Measurements from ENCODE around the gene FERMT3.

FERMT3 gene

DNA sequence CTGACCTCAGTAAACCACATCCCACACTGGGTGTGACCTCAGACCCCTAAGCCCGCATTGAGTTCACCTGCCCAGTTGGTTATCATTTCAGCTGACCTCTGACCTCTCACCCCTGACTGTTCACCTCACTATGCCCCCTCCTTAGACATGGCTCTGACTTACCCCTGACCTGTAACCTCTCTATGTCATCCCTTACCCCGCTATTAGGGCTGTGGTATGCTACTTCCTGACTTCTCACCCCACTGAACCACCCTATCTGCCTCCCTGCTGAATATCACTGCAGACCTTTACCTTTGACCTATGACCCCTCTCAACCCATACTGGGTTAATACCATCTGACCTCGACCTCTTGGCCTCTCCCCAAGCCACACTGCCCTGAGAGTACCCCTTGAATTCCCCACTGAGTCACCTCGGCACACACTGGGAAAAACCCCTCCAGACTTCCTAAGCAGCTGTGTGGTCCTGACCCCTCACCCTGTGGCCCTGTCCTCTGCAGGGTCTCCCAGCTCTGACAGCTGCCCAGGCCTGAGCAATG, 53.1 kb downstream of the FERMT3 start:
- Histone ChIP-seq H3K4me3 (ENCODE audit: low read length) (no peak overlapping the region), H3K9me3 (ENCODE audit: control insufficient read depth, low read length) (no peaks in the 10 kb centered on the region), H3K9ac (ENCODE audit: low read length) (no peak overlapping the region), H3K4me1 (ENCODE audit: control insufficient read depth, insufficient read depth, low read length) (no peaks in the 10 kb centered on the region), H3K36me3 (ENCODE audit: control insufficient read depth, insufficient read depth, low read length) (peaks cover 32% of the 10 kb centered on the region), H3K27me3 (ENCODE audit: control insufficient read depth, insufficient read depth, low read length) (no peaks in the 10 kb centered on the region)

DNA sequence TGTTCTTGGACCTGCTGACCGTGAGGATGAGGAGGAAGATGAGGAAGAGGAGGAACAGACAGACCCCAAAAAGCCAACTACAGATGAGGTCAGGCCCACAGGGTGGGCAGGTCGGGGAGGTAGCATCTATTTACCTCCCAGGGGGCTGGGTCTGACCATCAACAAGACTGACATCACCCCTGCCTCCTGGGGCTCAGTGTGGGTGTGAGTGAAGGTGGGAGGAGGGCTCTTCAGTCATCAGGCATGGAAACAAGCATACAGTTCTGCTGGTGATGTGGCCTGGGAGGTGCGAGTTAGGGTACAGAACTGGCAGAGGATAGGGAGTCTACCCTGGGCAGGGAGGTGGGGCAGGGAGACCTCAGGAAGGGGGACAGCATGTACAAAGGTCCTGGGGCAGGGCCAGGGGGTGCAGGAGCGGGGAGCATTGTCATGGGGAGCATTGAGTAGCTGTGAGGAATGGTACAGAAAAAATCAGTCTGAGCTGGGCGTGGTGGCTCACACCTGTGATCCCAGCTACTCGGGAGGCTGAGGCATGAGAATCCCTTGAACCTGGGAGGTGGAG, 53.7 kb downstream of the FERMT3 start:
- no peaks in the 10 kb centered on the region for H3K4me1 ChIP-seq (ENCODE audit: control insufficient read depth, insufficient read depth, low read length)
- no peaks in the 10 kb centered on the region for H3K9me3 ChIP-seq (ENCODE audit: control insufficient read depth, low read length)
- H3K9ac ChIP-seq (ENCODE audit: low read length): no peak overlapping the region
- no peaks in the 10 kb centered on the region for H3K27me3 ChIP-seq (ENCODE audit: control insufficient read depth, insufficient read depth, low read length)
- peaks cover 26% of the 10 kb centered on the region for H3K36me3 ChIP-seq (ENCODE audit: control insufficient read depth, insufficient read depth, low read length)
- H3K4me3 ChIP-seq (ENCODE audit: low read length): no peak overlapping the region

DNA sequence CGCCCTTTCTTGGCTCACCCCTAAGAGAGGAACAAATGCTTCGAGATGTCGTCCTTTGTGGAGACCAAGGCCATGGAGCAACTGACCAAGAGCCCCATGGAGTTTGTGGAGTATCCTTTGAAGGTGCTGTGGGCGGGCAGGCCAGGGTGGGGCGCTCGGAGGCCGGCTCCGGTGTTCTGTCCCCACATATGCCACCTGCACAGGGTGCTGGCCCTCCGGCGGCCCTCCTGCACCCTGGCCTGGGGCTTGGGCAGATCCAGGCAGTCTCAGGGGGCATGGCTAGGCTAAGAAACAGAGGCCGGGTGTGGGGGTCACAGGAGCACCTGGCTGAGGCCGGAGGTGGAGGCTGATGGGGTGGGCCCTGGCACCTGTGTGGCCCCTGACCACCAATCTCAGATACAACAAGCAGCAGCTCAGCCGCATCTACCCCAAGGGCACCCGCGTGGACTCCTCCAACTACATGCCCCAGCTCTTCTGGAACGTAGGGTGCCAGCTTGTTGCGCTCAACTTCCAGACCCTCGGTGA, 55.1 kb downstream of the FERMT3 start:
- Histone ChIP-seq H3K27me3 (ENCODE audit: control insufficient read depth, insufficient read depth, low read length) (no peaks in the 10 kb centered on the region), H3K9me3 (ENCODE audit: control insufficient read depth, low read length) (no peaks in the 10 kb centered on the region), H3K9ac (ENCODE audit: low read length) (no peak overlapping the region), H3K4me3 (ENCODE audit: low read length) (no peak overlapping the region), H3K36me3 (ENCODE audit: control insufficient read depth, insufficient read depth, low read length) (peaks cover 17% of the 10 kb centered on the region), H3K4me1 (ENCODE audit: control insufficient read depth, insufficient read depth, low read length) (no peaks in the 10 kb centered on the region)

DNA sequence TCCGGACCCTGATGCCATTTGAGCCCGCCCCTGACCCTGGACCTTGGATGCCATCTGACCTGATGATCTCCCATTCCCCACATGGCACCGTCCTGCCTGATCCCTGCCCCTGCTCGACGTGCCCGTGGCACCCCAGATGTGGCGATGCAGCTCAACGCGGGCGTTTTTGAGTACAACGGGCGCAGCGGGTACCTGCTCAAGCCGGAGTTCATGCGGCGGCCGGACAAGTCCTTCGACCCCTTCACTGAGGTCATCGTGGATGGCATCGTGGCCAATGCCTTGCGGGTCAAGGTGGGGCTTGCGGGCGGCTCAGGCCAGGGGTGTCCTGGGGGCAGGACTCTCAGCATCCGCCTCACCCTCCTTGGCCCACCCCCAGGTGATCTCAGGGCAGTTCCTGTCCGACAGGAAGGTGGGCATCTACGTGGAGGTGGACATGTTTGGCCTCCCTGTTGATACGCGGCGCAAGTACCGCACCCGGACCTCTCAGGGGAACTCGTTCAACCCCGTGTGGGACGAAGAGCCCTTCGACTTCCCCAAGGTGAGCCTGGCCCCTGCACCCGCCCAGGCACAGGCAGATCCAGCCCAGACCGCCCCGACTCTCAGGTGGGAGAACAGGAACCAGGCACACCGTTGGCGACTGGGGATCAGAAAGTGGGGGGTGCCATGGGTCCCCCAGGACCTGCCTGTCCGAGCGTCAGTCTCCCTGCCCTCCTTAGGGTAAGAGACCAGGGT, 55.9 kb downstream of the FERMT3 start:
- Histone ChIP-seq H3K4me1 (ENCODE audit: control insufficient read depth, insufficient read depth, low read length) (peaks cover 6% of the 10 kb centered on the region), H3K9me3 (ENCODE audit: control insufficient read depth, low read length) (no peaks in the 10 kb centered on the region), H3K27me3 (ENCODE audit: control insufficient read depth, insufficient read depth, low read length) (no peaks in the 10 kb centered on the region), H3K9ac (ENCODE audit: low read length) (no peak overlapping the region), H3K4me3 (ENCODE audit: low read length) (no peak overlapping the region), H3K36me3 (ENCODE audit: control insufficient read depth, insufficient read depth, low read length) (peaks cover 17% of the 10 kb centered on the region)

DNA sequence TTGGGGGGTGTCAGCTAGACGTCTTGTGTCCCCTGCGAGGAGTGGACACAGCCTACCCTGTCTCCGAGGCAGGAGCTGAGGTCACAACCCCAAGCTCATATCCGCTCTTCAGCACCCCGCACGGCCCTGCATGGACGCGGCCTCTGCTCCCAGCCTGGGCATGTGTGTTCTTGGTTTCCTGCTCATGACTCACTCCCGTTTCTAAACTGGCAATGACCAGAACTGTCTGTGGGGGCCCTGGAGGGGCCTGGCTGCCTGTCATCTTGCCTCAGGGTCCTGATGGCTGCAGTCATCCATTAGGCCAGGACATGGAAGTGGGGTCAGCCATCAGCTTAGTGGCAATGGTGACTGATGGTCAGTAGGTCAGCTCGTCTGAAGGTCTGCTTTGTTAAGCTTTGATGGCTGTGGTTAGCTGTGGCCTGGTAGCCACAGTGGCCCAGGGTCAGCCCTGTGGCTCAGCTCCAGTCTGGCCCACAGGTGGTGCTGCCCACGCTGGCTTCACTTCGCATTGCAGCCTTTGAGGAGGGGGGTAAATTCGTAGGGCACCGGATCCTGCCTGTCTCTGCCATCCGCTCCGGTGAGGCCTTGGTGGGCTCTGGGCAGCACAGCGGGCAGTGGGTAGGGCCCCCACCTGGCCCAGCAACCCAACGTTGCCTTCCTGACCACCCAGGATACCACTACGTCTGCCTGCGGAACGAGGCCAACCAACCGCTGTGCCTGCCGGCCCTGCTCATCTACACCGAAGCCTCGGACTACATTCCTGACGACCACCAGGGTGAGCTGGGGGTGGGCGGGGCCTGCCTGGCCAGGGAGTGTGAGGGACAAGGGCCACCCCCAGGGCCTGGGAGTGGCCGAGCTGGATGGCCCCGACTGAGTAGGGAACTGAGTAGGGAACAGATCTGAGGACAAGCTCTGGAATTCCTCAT, 56.8 kb downstream of the FERMT3 start:
- Histone ChIP-seq H3K4me1 (ENCODE audit: control insufficient read depth, insufficient read depth, low read length) (peaks cover 14% of the 10 kb centered on the region), H3K4me3 (ENCODE audit: low read length) (no peak overlapping the region), H3K9ac (ENCODE audit: low read length) (no peak overlapping the region), H3K36me3 (ENCODE audit: control insufficient read depth, insufficient read depth, low read length) (peaks cover 17% of the 10 kb centered on the region), H3K27me3 (ENCODE audit: control insufficient read depth, insufficient read depth, low read length) (no peaks in the 10 kb centered on the region), H3K9me3 (ENCODE audit: control insufficient read depth, low read length) (no peaks in the 10 kb centered on the region)

DNA sequence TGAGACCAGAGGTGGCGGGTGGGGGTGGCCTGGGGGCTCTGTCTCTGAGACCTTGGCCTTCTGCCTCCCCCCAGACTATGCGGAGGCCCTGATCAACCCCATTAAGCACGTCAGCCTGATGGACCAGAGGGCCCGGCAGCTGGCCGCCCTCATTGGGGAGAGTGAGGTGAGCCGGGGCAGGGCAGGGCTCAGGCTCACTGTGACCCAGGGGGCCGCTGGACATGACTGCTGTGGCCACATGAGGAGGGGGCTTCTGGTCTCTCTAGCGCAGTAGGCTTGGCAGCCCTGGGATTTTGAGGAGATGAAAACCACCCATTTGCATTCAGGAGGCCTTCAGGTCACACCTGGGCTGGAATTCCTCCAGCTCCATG, 57.4 kb downstream of the FERMT3 start:
- no peaks in the 10 kb centered on the region for H3K9me3 ChIP-seq (ENCODE audit: control insufficient read depth, low read length)
- no peaks in the 10 kb centered on the region for H3K27me3 ChIP-seq (ENCODE audit: control insufficient read depth, insufficient read depth, low read length)
- no peak overlapping the region for H3K9ac ChIP-seq (ENCODE audit: low read length)
- no peak overlapping the region for H3K4me3 ChIP-seq (ENCODE audit: low read length)
- peaks cover 21% of the 10 kb centered on the region for H3K4me1 ChIP-seq (ENCODE audit: control insufficient read depth, insufficient read depth, low read length)
- peaks cover 17% of the 10 kb centered on the region for H3K36me3 ChIP-seq (ENCODE audit: control insufficient read depth, insufficient read depth, low read length)

DNA sequence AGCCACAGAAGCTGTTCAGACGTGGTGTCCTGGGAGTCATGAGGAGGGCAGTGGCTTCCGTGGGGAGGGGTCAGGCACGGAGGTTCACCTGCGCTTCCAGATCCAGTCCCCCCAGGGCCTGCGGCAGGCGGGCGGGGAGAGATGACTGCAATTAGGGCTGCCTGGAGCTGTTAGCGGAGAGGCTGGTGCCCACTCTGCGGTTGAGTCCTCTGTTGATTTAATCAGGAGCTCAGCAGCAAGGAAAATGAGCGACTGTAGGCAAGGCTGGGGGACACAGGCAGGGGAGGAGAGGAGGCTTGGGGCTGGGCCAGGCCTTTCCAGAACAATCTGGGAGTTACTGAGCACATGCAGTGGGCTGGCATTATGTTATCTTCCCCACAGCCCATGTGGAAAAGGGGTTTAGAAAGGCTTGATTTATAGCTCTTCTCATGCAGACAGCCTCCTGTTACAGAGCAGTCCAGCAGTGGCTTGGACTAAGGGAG, 57.9 kb downstream of the FERMT3 start:
- Histone ChIP-seq H3K4me3 (ENCODE audit: low read length) (no peak overlapping the region), H3K4me1 (ENCODE audit: control insufficient read depth, insufficient read depth, low read length) (peaks cover 22% of the 10 kb centered on the region), H3K36me3 (ENCODE audit: control insufficient read depth, insufficient read depth, low read length) (peaks cover 17% of the 10 kb centered on the region), H3K9me3 (ENCODE audit: control insufficient read depth, low read length) (no peaks in the 10 kb centered on the region), H3K9ac (ENCODE audit: low read length) (no peak overlapping the region), H3K27me3 (ENCODE audit: control insufficient read depth, insufficient read depth, low read length) (no peaks in the 10 kb centered on the region)

DNA sequence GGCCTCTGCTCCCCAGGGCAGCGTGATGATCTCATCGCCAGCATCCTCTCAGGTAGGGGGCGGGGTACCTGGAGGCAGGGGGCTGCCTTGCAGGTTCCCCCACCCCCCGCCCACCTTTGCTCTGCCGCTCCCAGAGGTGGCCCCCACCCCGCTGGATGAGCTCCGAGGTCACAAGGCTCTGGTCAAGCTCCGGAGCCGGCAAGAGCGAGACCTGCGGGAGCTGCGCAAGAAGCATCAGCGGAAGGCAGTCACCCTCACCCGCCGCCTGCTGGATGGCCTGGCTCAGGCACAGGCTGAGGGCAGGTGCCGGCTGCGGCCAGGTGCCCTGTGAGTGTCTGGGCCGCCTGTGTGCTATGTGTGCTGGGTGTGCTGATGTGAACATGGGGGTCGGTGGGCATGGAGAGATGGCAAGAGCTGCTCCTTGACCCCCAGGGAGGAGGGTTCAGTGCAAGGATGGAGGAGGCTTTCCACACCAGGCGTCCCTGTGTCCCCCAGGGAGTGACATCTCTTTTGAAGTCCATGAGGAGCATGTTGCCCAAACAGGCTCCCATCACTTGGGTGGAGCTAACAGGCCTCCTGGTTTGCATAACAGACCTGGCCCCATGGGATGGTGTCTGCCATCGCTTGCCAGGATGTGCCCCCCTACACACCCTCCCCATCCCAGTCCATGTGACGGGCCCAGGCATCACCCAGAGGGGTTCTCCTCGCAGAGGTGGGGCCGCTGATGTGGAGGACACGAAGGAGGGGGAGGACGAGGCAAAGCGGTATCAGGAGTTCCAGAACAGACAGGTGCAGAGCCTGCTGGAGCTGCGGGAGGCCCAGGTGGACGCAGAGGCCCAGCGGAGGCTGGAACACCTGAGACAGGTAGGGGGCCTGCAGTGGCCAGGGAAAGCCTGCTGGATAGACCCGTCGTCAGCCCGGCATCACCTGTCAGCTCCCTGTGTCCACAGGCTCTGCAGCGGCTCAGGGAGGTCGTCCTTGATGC, 58.9 kb downstream of the FERMT3 start:
- Histone ChIP-seq H3K36me3 (ENCODE audit: control insufficient read depth, insufficient read depth, low read length) (peaks cover 12% of the 10 kb centered on the region), H3K27me3 (ENCODE audit: control insufficient read depth, insufficient read depth, low read length) (no peaks in the 10 kb centered on the region), H3K4me3 (ENCODE audit: low read length) (no peak overlapping the region), H3K9me3 (ENCODE audit: control insufficient read depth, low read length) (no peaks in the 10 kb centered on the region), H3K4me1 (ENCODE audit: control insufficient read depth, insufficient read depth, low read length) (peaks cover 22% of the 10 kb centered on the region), H3K9ac (ENCODE audit: low read length) (no peak overlapping the region)

DNA sequence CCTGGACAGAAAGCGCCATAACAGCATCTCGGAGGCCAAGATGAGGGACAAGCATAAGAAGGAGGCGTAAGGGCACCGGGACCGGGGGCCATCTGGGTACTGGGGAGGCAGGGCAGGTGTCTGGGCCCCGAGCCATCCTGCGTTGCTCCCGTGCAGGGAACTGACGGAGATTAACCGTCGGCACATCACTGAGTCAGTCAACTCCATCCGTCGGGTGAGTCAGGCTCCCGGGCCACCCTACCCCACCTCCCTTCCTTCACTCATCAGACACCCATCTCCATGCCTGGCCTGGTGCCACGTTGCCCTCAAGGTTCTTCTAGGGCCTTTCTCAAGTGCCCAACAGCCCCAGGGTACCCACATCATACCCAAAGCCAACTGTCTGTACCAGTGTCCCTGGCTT, 59.8 kb downstream of the FERMT3 start:
- Histone ChIP-seq H3K27me3 (ENCODE audit: control insufficient read depth, insufficient read depth, low read length) (no peaks in the 10 kb centered on the region), H3K9ac (ENCODE audit: low read length) (no peak overlapping the region), H3K4me1 (ENCODE audit: control insufficient read depth, insufficient read depth, low read length) (peaks cover 22% of the 10 kb centered on the region), H3K36me3 (ENCODE audit: control insufficient read depth, insufficient read depth, low read length) (peaks cover 12% of the 10 kb centered on the region), H3K4me3 (ENCODE audit: low read length) (no peak overlapping the region), H3K9me3 (ENCODE audit: control insufficient read depth, low read length) (no peaks in the 10 kb centered on the region)

DNA sequence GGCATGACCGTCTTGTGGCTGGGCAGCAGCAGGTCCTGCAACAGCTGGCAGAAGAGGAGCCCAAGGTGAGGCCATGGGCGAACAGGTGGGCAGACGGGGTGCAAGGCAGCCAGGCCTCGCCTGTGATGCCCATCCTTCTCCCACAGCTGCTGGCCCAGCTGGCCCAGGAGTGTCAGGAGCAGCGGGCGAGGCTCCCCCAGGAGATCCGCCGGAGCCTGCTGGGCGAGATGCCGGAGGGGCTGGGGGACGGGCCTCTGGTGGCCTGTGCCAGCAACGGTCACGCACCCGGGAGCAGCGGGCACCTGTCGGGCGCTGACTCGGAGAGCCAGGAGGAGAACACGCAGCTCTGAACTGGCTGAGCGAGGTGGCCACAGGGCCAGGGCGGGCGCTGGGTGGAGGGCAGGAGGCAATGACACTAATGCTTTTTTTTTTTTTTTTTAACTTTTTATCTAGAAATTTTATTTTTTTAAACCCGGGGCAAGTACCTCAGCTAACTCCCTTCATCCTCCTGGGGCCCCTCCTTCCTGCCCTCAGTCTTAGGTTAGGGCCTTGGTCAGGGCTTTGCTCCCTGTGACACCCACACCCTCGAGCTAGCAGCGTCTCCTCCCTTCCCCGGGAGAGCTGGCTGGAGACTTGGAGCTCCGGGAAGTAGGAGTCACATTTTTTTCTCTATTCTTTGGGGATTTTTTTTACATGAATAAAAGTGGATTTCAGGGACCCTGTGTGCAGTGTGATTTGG, 60.9 kb downstream of the FERMT3 start:
- Histone ChIP-seq H3K9ac (ENCODE audit: low read length) (peak overlapping the region; percentile 83), H3K9me3 (ENCODE audit: control insufficient read depth, low read length) (no peaks in the 10 kb centered on the region), H3K4me1 (ENCODE audit: control insufficient read depth, insufficient read depth, low read length) (peaks cover 32% of the 10 kb centered on the region), H3K27me3 (ENCODE audit: control insufficient read depth, insufficient read depth, low read length) (no peaks in the 10 kb centered on the region), H3K36me3 (ENCODE audit: control insufficient read depth, insufficient read depth, low read length) (peaks cover 12% of the 10 kb centered on the region), H3K4me3 (ENCODE audit: low read length) (no peak overlapping the region)

Measured in mucosa of stomach (tissue), 1 donor.